ENCODE measurements around the gene GEN1.

The GEN1 gene

GRCh38 chr2:17754773-17755425 is 961 bp downstream of the GEN1 start:
- no peak for DNase-seq (ENCODE audit: low read depth)

- DNase-seq (ENCODE audit: low read depth), result no peak
Observed at GRCh38 chr2:17756668-17757067, 2.7 kb downstream of the GEN1 start.

DNA sequence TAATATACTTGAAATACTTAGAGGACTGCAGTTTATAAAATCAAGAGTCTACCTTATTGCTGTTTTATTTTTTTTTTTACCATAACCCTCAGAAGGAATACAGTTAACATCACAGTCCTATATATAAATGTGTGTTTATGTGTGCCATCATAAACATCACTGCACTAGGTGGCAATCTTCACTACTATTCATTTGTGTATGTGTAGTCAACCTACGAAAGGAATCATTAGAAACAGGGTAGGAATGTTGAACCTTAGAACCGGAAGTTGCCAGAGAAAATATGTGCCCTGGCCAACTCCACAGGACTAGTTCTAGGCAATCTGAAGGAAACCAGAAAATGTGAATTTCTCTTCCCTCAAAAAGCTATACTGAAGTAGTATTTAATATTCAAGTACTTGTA is 3.4 kb downstream of the GEN1 start:
- DNase-seq (ENCODE audit: low read depth), result no peak

- no peak for DNase-seq (ENCODE audit: low read depth)
Observed at GRCh38 chr2:17758118-17758517, 4.2 kb downstream of the GEN1 start.

DNA sequence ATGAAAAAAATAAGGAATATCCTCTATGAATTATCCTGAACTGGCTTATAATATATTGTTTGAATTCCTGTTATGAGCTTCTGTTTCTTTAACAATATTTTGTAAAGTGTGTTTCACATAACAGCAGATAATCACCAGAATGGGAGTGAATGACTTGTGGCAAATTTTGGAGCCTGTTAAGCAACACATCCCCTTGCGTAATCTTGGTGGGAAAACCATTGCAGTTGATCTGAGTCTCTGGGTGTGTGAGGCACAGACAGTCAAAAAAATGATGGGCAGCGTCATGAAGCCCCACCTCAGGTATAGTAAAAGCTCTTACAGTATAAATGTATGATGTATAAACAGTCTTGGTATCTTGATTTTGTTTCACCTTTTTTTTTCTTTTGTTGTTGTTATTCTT is 5.9 kb downstream of the GEN1 start:
- DNase-seq (ENCODE audit: low read depth), result no peak

GRCh38 chr2:17762451-17762850 is 8.5 kb downstream of the GEN1 start:
- DNase-seq (ENCODE audit: low read depth), result no peak

- DNase-seq (ENCODE audit: low read depth), result no peak
Observed at GRCh38 chr2:17763641-17764333, 9.8 kb downstream of the GEN1 start.

GRCh38 chr2:17765398-17765797 is 11.5 kb downstream of the GEN1 start:
- no peak for DNase-seq (ENCODE audit: low read depth)

GRCh38 chr2:17768894-17769293 is 15.0 kb downstream of the GEN1 start:
- no peak for DNase-seq (ENCODE audit: low read depth)

- no peak for DNase-seq (ENCODE audit: low read depth)
Observed at GRCh38 chr2:17771956-17772355, 18.0 kb downstream of the GEN1 start.

DNA sequence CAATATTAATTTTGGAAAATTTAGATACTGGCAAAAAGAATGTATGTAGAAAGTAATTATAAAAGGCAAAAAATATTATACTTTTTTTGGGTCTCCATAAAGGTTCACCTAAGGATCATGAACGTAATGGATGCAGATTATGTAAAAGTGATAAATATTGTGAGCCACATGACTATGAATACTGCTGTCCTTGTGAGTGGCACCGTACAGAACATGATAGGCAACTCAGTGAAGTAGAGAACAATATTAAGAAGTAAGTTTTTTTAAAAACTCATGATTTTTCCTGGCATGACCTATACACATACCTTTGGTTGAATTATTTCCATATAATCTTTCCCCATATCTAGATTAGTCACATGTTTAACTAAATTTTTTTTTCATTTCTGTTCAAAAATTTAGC is 18.6 kb downstream of the GEN1 start:
- no peak for DNase-seq (ENCODE audit: low read depth)

- DNase-seq (ENCODE audit: low read depth), result no peak
Observed at GRCh38 chr2:17780546-17780945, 26.6 kb downstream of the GEN1 start.

- no peak for DNase-seq (ENCODE audit: low read depth)
Observed at GRCh38 chr2:17781482-17781881, 27.5 kb downstream of the GEN1 start.

DNA sequence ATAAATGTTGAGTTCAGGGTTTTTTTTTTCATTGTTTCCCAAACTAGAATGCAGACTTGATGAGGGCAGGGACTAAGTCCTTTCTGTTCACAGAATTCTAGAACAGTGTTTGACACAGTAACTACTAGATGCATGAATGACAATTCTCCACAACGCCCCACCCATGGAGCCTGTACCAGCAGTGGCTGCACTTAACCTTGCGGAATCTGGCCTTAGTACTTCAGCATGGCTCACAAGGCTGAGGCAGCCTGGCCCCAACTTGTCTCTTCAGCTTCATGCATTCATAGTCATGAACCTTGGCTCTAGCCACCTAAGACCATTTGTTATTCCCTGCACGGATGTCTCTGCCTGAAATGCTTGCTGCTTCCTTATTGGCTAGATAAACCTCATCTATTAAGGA is 32.8 kb downstream of the GEN1 start:
- DNase-seq (ENCODE audit: low read depth), result no peak

DNA sequence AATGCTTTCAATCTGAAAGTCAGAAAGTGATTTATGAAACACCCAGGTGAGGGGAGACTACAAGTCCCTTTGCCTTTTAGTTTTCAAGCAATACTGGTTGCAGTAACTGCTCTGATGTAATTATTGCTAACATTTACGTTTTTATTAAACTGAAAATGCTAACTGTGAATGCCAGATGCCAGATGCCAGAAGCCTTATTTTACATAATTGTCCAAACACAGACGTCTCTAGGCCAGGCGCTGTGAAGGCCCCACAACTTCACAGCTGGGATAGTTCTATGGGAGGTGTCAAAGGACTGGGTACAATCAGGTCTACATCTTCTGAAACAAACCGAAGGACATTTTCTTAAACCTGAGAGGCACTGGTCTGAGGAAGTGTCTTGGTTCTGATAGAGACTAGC is 34.8 kb downstream of the GEN1 start:
- DNase-seq (ENCODE audit: low read depth), result no peak

DNA sequence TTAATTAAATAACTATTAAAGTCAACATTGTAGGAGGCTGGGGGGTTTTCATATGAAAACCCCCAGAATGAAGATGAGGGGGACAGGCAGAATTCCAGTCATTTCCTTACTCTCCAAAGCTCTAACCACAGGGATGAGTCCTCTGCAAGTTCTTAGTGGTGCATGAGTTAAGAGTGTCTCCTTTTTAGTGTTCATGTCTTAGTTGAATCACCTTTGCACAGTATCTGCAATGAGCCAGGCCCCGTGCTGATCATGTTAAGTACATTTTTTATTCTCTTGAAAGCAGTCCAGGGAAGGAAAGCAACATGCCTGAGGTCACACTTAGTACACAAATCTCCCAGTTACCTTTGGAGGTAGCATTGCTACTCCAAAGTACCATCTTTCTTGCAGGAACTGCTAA is 36.6 kb downstream of the GEN1 start:
- no peak for DNase-seq (ENCODE audit: low read depth)

DNA sequence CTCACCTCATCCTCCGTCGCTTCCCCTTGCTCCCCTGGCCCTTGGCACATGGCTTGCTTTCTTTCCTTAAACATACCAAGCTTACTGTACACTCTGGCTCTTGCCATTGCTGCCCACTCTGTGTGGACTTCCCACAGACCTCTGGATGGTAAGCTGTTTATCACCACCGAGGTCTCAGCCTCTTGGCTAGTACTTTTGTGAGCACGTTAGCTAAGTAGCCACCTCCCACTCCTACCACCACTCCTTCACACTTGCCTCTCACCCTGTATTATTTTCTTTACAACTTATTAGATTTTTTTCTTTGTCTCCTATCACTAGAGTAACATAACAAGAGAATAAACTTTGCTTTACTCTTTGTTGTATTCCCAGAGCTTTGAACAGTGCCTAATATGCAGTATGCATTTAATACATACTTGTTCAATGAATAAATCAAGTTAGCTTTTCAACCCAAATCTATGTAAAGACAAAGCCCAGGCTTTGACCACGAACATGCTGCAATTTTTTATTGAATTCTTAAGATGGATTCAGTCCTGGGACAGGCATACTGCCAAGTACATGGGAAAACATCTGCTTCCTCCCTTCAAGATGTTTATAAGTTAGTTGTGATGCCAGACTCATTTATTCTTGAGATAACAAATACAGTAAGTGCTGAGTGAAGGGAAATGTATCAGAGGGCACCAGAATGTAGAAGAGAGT is 37.3 kb downstream of the GEN1 start:
- no peak for DNase-seq (ENCODE audit: low read depth)

- DNase-seq (ENCODE audit: low read depth), result no peak
Observed at GRCh38 chr2:17791817-17792130, 37.8 kb downstream of the GEN1 start.

- DNase-seq (ENCODE audit: low read depth), result no peak
Observed at GRCh38 chr2:17792515-17792914, 38.6 kb downstream of the GEN1 start.

GRCh38 chr2:17793296-17793695 is 39.4 kb downstream of the GEN1 start:
- DNase-seq (ENCODE audit: low read depth), result no peak

DNA sequence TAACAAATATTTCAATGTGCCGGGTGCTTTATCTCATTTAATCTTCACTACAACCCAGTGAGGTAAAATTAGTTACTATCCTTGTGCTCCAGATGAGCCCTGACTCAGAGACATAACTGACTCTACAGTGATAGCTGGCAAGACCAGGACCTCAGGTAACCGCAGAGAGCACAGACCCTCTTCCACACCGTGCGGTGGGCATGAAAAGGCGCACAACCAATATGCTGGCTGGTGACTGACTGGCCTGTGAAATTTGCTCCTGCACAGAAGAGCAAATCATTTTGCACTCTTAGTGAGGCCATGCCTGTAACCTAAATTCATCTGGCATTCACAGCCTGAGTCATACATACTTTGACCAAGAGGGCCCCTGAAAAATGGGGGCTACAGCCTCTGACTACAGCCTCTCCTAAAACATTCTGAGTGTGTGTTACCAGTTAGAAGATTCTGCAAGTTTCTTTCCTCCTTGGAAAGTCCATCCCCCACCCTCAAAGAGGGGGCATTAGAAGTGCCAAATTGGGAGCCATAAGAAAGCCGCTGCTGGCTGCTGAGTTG is 39.9 kb downstream of the GEN1 start:
- DNase-seq (ENCODE audit: low read depth), result no peak

DNA sequence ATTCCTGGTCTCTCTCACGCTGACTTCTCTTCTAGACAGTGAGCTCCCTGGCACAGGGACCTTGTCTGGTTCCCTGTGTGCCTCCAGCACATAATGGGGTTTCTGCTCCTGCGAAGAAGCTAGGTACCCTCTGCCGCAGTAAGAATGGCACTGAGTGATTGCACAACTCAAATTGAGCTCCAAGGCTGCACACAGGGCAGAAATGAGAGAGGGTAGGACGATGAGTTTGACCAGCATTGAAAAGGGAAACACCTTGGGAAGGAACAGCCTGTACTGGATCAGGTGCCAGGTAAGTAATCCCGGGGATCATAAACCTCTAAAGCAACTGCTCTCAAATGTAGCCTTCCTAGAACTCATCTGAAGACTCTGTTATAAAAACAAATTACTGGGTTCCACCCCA is 41.4 kb downstream of the GEN1 start:
- no peak for DNase-seq (ENCODE audit: low read depth)

- DNase-seq (ENCODE audit: low read depth), result no peak
Observed at GRCh38 chr2:17798338-17798737, 44.4 kb downstream of the GEN1 start.

Measured in stimulated activated CD4-positive, alpha-beta T cell treated with anti-CD3 and anti-CD28 coated beads, Interleukin-2, amount 100 ng/mL, for 4 hours (primary cell).